K562 (cell line): ENCODE results near the gene VAT1L. TPM values are rescaled to one million over a fixed set of nuclear protein-coding genes. Genes with fewer than 3 reads are reported as not detected.

Experiments used
- ATAC-seq: fragments of 200-7000 bp; cut with Tn5 transposase; 3 replicates; pipeline ENCODE4 v1.9.1; 2020; ENCODE audit warnings: moderate library complexity
- BruUV-seq: library from RNA; stranded (reverse); fragments of 400-500 nt; replicated peaks from 2 replicates; lab custom pipeline; 2021; lab: Mats Ljungman, UMichigan
- CTCF ChIA-PET: fragments of 300-600 bp; formaldehyde crosslinking; extraction: SDS; loops from one replicate; lab custom pipeline; 2021; ENCODE audit warnings: low intra/inter-chr PET ratio; lab: Yijun Ruan, JAX
- POLR2A ChIA-PET: fragments of 300-600, 350-650 bp; sonication (Branson Sonifier 250); formaldehyde crosslinking; extraction: SDS; loops from one replicate; lab custom pipeline; 2021; ENCODE audit warnings: antibody characterized with exemption, inconsistent platforms; lab: Yijun Ruan, JAX
- DNase-seq, 4 experiments: peaks; one replicate each; pipeline versions ENCODE4 v3.0.0 to v3.0.0-alpha.2; 2011 to 2018; ENCODE audit warnings: low spot score in 3 of 4, mixed read lengths in 3 of 4; ENCODE audit errors: extremely low read depth in 1 of 4
- FAIRE-seq: peaks from 2 replicates; lab custom pipeline; 2011; peaks lifted over from hg19 to GRCh38; lab: Jason Lieb, UNC
- H2AFZ ChIP-seq: 2 replicates; pipeline ENCODE4 v1.6.0; 2011; ENCODE audit warnings: low read depth, low read length, control low read depth, inconsistent platforms
- H3K27ac ChIP-seq: fragments of 200-600 bp; 3 replicates; pipeline ENCODE4 v1.8.0; 2011; ENCODE audit warnings: low read depth, mild to moderate bottlenecking, control low read depth, inconsistent platforms, low read length, moderate library complexity, mixed read lengths; ENCODE audit errors: extremely low read depth
- H3K27me3 ChIP-seq, 2 experiments: fragments of 300-600 bp in 1 of 2; 2 replicates in 1 of 2; 3 replicates in 1 of 2; pipeline versions ENCODE4 v1.6.0 to v1.8.0; 2011; ENCODE audit warnings: inconsistent platforms in 2 of 2, low read length in 2 of 2, mild to moderate bottlenecking in 1 of 2, mixed read lengths in 1 of 2, moderate library complexity in 1 of 2; ENCODE audit not compliant: control insufficient read depth in 2 of 2, insufficient read depth in 2 of 2
- H3K36me3 ChIP-seq: fragments of 300-600 bp; 3 replicates; pipeline ENCODE4 v1.8.0; 2011; ENCODE audit warnings: mild to moderate bottlenecking, low read length, inconsistent platforms; ENCODE audit not compliant: control insufficient read depth, insufficient read depth
- H3K4me1 ChIP-seq, 2 experiments: fragments of 200-600 bp in 1 of 2; replicated peaks in 1 of 2; 2 replicates in 1 of 2; 3 replicates in 1 of 2; pipeline versions ENCODE4 v1.5.1 to v1.8.0; 2011; ENCODE audit warnings: inconsistent platforms in 2 of 2, low read length in 2 of 2, mild to moderate bottlenecking in 1 of 2, mixed read lengths in 1 of 2, moderate library complexity in 1 of 2; ENCODE audit not compliant: control insufficient read depth in 2 of 2, insufficient read depth in 2 of 2
- H3K4me2 ChIP-seq: 2 replicates; pipeline ENCODE4 v1.6.1; 2011; ENCODE audit warnings: low read length, control low read depth, inconsistent platforms, mixed read lengths; ENCODE audit not compliant: insufficient read depth
- H3K4me3 ChIP-seq: fragments of 200-600 bp; sonication (generic), shearing (Covaris generic); 2 replicates; pipeline ENCODE4 v1.5.1; 2016; ENCODE audit warnings: control low read depth, inconsistent platforms
- H3K79me2 ChIP-seq: fragments of 200-600 bp; 3 replicates; pipeline ENCODE4 v1.8.0; 2011; ENCODE audit warnings: low read length, inconsistent platforms; ENCODE audit not compliant: control insufficient read depth, insufficient read depth
- H3K9ac ChIP-seq, 2 experiments: 2 replicates each; pipeline versions ENCODE4 v1.6.0 to v1.6.1; 2011; ENCODE audit warnings: low read depth in 2 of 2, low read length in 2 of 2, control low read depth in 1 of 2, inconsistent platforms in 1 of 2, mild to moderate bottlenecking in 1 of 2, mixed read lengths in 1 of 2; ENCODE audit not compliant: insufficient read depth in 1 of 2
- H3K9me1 ChIP-seq: one replicate; pipeline ENCODE4 v1.6.0; 2011; ENCODE audit warnings: inconsistent platforms, mild to moderate bottlenecking, low read length, moderate library complexity; ENCODE audit not compliant: control insufficient read depth, insufficient read depth
- H3K9me3 ChIP-seq: replicated peaks from 2 replicates; pipeline ENCODE4 v1.5.1; 2011; ENCODE audit warnings: low read depth, low read length, inconsistent platforms; ENCODE audit not compliant: control insufficient read depth, insufficient read depth
- H4K20me1 ChIP-seq: replicated peaks from 2 replicates; pipeline ENCODE4 v1.6.1; 2011; ENCODE audit warnings: low read length, inconsistent platforms, mixed read lengths; ENCODE audit not compliant: control insufficient read depth, insufficient read depth
- CBFA2T3 ChIP-seq: fragments of 450-650 bp; IDR thresholded peaks from 2 replicates; pipeline ENCODE4 v1.6.1; 2017
- CC2D1A ChIP-seq: fragments of 450-650 bp; IDR thresholded peaks from 2 replicates; pipeline ENCODE4 v1.6.1; 2017; ENCODE audit warnings: mild to moderate bottlenecking
- CSDE1 ChIP-seq, 2 experiments: fragments of 450-650 bp; IDR thresholded peaks; 2 replicates each; pipeline ENCODE4 v1.6.1; 2016; ENCODE audit warnings: mild to moderate bottlenecking in 1 of 2
- CXXC5 ChIP-seq: fragments of 250-450 bp; sonication (Bioruptor Pico); IDR thresholded peaks from 2 replicates; pipeline ENCODE4 v1.8.0; 2022; ENCODE audit warnings: inconsistent platforms, mild to moderate bottlenecking, moderate library complexity
- EP300 ChIP-seq: IDR thresholded peaks from 2 replicates; pipeline ENCODE4 v1.6.1; 2012; ENCODE audit warnings: low read length, improper control_type of control experiment
- FOXJ3 ChIP-seq: sonication (generic); formaldehyde crosslinking; IDR thresholded peaks from 2 replicates; pipeline ENCODE4 v1.4.0; 2020; ENCODE audit warnings: mild to moderate bottlenecking, missing genetic modification reagents
- FOXM1 ChIP-seq, 2 experiments: fragments of 450-650 bp in 1 of 2; sonication (generic) in 1 of 2; formaldehyde crosslinking in 1 of 2; IDR thresholded peaks; 2 replicates each; pipeline versions ENCODE4 v1.6.1 to v1.9.0; 2017 to 2022; ENCODE audit warnings: low read depth in 2 of 2, mild to moderate bottlenecking in 2 of 2, missing genetic modification reagents in 1 of 2, moderate library complexity in 1 of 2
- HMG20B ChIP-seq: fragments of 250-450 bp; sonication (Bioruptor Pico); IDR thresholded peaks from 2 replicates; pipeline ENCODE4 v1.5.0; 2021; ENCODE audit warnings: mild to moderate bottlenecking
- HNRNPUL1 ChIP-seq: fragments of 200-400 bp; formaldehyde crosslinking; IDR thresholded peaks from 2 replicates; pipeline ENCODE4 v1.6.1; 2017; ENCODE audit warnings: low read length
- RAD51 ChIP-seq: fragments of 450-650 bp; IDR thresholded peaks from 2 replicates; pipeline ENCODE4 v1.7.1; 2016; ENCODE audit warnings: low read depth, mild to moderate bottlenecking, borderline replicate concordance
- ZKSCAN8 ChIP-seq: fragments of 200-800 bp; sonication (Bioruptor generic); IDR thresholded peaks from 2 replicates; pipeline ENCODE4 v1.6.1; 2016; ENCODE audit warnings: missing genetic modification characterization, missing compliant biosample characterization
- ZNF551 ChIP-seq: fragments of 250-450 bp; sonication (Bioruptor Pico); IDR thresholded peaks from 2 replicates; pipeline ENCODE4 v1.5.0; 2021; ENCODE audit warnings: mild to moderate bottlenecking, moderate library complexity
- ZSCAN29 ChIP-seq: fragments of 450-650 bp; IDR thresholded peaks from 2 replicates; pipeline ENCODE4 v1.6.1; 2017
- WGBS: fragments of 100-300 bp; shearing (Covaris generic); methylation state at CpG from one replicate; pipeline ENCODE4 v1.1.6; 2016; ENCODE audit warnings: low coverage, mixed read lengths; ENCODE audit not compliant: insufficient coverage; ENCODE audit errors: missing lambda C conversion rate; 5-methylcytosine and 5-hydroxymethylcytosine counted together
- in situ Hi-C: fragments of 300-500 bp; cut with MboI; formaldehyde crosslinking; loops from 4 replicates; pipeline ENCODE4 v1.15.0; 2018; ENCODE audit warnings: inconsistent platforms, mixed read lengths
- intact Hi-C: fragments of 100-400 bp; cut with micrococcal nuclease; formaldehyde crosslinking; loops from 2 replicates; pipeline ENCODE4 v1.14.2; 2022
- polyA plus RNA-seq, 8 experiments: library from polyadenylated mRNA; depleted of rRNA in 4 of 8; stranded (reverse) in 5 of 8; unstranded in 3 of 8; fragments of >200 nt; fragmentation: Nextera tagmentation in 2 of 8; fragmentation: Illumina TruSeq in 1 of 8; extraction: Ambion mirVana in 2 of 8; extraction: Trizol in 1 of 8; gene quantifications; 2 replicates each; pipeline versions ENCODE4 v1.2.1 to v1.2.3, GENCODE V29; 2011 to 2014; ENCODE audit warnings: inconsistent platforms in 1 of 8, missing spikeins in 1 of 8
- total RNA-seq, 7 experiments: library from RNA; depleted of rRNA in 6 of 7; stranded (reverse); fragments of >200 nt in 6 of 7; fragmentation: Illumina TruSeq in 2 of 7; extraction: Trizol in 2 of 7; gene quantifications; 2 replicates each; pipeline versions ENCODE4 v1.2.1 to v1.2.3, GENCODE V29; 2011 to 2021; ENCODE audit warnings: low replicate concordance in 1 of 7
- TF ChIP-seq, protein P1 (sequence below), 2 experiments: IDR thresholded peaks; 2 replicates each; pipeline ENCODE4 v1.6.1; 2011; ENCODE audit warnings: borderline replicate concordance in 1 of 2, control low read depth in 1 of 2, low read depth in 1 of 2, low read length in 1 of 2, mild to moderate bottlenecking in 1 of 2, mixed read lengths in 1 of 2, moderate library complexity in 1 of 2; ENCODE audit not compliant: insufficient read depth in 1 of 2, insufficient read length in 1 of 2, poor library complexity in 1 of 2, severe bottlenecking in 1 of 2; ENCODE audit errors: extremely low read depth in 1 of 2
- TF ChIP-seq, protein P2 (sequence below): fragments of 450-650 bp; IDR thresholded peaks from 2 replicates; pipeline ENCODE4 v1.6.1; 2018; ENCODE audit warnings: mild to moderate bottlenecking, low read depth; ENCODE audit not compliant: partially characterized antibody
- TF ChIP-seq, protein P3 (sequence below), 2 experiments: fragments of 450-650 bp in 1 of 2; sonication (generic) in 1 of 2; formaldehyde crosslinking; conservative IDR thresholded peaks; 2 replicates each; pipeline versions ENCODE4 v1.4.0 to v1.8.1; 2020 to 2022; ENCODE audit warnings: mild to moderate bottlenecking in 1 of 2, missing genetic modification reagents in 1 of 2
- TF ChIP-seq, protein P4 (sequence below): IDR thresholded peaks from 2 replicates; pipeline ENCODE4 v1.6.1; 2011; ENCODE audit not compliant: insufficient read length; ENCODE audit errors: extremely low read depth

VAT1L gene
- total and polyA plus RNA-seq, 9 of the 15 experiments (the other 6 are each of a cell fraction or from before 2014, with no cell fraction given): 0.01 TPM; not detected in 8

DNA sequence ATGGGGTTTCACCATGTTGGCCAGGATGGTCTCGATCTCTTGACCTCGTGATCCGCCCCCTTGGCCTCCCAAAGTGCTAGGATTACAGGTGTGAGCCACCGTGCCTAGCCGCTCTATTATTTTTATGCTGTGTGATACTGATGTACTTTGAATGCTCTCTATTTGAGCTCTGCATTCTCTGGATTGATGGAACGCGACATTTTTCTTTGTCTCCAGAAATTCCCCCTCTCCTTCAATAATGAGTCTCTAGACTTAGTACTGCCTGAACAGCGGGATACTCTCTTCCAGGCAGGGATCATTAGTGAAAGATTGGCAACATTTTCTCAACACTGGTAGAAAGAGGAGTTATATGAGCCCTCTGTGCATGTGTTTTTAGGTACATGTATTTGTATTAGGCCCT, 140.6 kb downstream of the VAT1L start (continued):
- TF ChIP-seq FOXM1 (IDR thresholded peaks at IDR 0.05; ENCODE audit: low read depth) (no peak), FOXM1 (CRISPR knock-in tag; IDR thresholded peaks at IDR 0.05; ENCODE audit: low read depth) (no peak), CC2D1A (no peak)

DNA sequence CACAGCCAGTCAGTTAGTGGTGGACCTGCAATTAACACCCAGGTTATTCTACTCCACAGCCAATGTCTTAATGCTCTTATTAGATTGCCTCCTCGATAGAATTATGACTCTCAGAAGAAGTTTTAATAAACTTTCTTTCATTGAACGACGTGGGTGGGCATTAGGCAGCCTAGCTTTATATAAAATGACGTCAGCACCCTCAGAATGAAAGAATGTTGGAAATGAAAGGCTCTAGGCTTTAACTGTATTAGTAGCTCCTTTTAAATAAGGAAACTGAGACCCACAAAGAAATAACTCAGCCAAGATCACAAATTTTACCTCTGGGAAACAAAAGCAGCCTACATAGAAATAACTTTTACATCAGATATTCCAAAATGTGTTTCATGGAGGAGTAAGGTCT, 142.7 kb downstream of the VAT1L start:
- intact Hi-C loops (no loop called here), in situ Hi-C loops (no loop called here)
- 0% methylated on average over 4 of the region's 4 CpGs for WGBS
- CTCF ChIA-PET: no interaction called here
- BruUV-seq: no TSS peak
- TF ChIP-seq, protein P1, sequence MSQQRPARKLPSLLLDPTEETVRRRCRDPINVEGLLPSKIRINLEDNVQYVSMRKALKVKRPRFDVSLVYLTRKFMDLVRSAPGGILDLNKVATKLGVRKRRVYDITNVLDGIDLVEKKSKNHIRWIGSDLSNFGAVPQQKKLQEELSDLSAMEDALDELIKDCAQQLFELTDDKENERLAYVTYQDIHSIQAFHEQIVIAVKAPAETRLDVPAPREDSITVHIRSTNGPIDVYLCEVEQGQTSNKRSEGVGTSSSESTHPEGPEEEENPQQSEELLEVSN (IDR thresholded peaks at IDR 0.05; ENCODE audit: borderline replicate concordance in 1 of 2, extremely low read depth in 1 of 2, insufficient read depth in 1 of 2, insufficient read length in 1 of 2, low read depth in 1 of 2, low read length in 1 of 2, poor library complexity in 1 of 2, severe bottlenecking in 1 of 2): no peak
- TF ChIP-seq, protein P2, sequence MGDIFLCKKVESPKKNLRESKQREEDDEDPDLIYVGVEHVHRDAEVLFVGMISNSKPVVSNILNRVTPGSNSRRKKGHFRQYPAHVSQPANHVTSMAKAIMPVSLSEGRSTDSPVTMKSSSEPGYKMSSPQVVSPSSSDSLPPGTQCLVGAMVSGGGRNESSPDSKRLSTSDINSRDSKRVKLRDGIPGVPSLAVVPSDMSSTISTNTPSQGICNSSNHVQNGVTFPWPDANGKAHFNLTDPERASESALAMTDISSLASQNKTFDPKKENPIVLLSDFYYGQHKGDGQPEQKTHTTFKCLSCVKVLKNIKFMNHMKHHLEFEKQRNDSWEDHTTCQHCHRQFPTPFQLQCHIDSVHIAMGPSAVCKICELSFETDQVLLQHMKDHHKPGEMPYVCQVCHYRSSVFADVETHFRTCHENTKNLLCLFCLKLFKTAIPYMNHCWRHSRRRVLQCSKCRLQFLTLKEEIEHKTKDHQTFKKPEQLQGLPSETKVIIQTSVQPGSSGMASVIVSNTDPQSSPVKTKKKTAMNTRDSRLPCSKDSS: no peak
- no peak for TF ChIP-seq CXXC5 (CRISPR knock-in tag)
- TF ChIP-seq CSDE1 (IDR thresholded peaks at IDR 0.05): no peak
- no peak for TF ChIP-seq RAD51
- TF ChIP-seq CBFA2T3: no peak
- TF ChIP-seq, protein P3, sequence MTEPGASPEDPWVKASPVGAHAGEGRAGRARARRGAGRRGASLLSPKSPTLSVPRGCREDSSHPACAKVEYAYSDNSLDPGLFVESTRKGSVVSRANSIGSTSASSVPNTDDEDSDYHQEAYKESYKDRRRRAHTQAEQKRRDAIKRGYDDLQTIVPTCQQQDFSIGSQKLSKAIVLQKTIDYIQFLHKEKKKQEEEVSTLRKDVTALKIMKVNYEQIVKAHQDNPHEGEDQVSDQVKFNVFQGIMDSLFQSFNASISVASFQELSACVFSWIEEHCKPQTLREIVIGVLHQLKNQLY (CRISPR knock-in tag; conservative IDR thresholded peaks at IDR 0.05): no peak
- TF ChIP-seq EP300: no peak
- TF ChIP-seq ZNF551: no peak
- TF ChIP-seq HNRNPUL1: no peak
- TF ChIP-seq, protein P4, sequence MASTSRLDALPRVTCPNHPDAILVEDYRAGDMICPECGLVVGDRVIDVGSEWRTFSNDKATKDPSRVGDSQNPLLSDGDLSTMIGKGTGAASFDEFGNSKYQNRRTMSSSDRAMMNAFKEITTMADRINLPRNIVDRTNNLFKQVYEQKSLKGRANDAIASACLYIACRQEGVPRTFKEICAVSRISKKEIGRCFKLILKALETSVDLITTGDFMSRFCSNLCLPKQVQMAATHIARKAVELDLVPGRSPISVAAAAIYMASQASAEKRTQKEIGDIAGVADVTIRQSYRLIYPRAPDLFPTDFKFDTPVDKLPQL: no peak
- no peak for TF ChIP-seq ZKSCAN8 (CRISPR knock-in tag)
- TF ChIP-seq ZSCAN29: no peak
- TF ChIP-seq FOXJ3 (CRISPR knock-in tag): no peak
- no peak for TF ChIP-seq HMG20B (CRISPR knock-in tag)
- H3K4me2 ChIP-seq: no peak overlapping the region
- no peak overlapping the region for H3K4me3 ChIP-seq
- FAIRE-seq: no peak
- H4K20me1 ChIP-seq: no peaks in the 10 kb centered on the region
- H3K27me3 ChIP-seq: peaks cover 0 to 14% of the 10 kb centered on the region in 2 experiments; a peak in 1 of 5 replicates
- no peak overlapping the region for H3K9ac ChIP-seq
- H3K79me2 ChIP-seq: no peaks in the 10 kb centered on the region
- H3K9me1 ChIP-seq: no peaks in the 10 kb centered on the region
- H3K27ac ChIP-seq: no peak overlapping the region
- ATAC-seq: no peak
- H2AFZ ChIP-seq: no peak overlapping the region
- H3K4me1 ChIP-seq: no peaks in the 10 kb centered on the region
- no peak for DNase-seq
- H3K9me3 ChIP-seq: no peaks in the 10 kb centered on the region
- POLR2A ChIA-PET: no interaction called here
- H3K36me3 ChIP-seq: no peaks in the 10 kb centered on the region
